BE2C (cell line): ENCODE measurements around the gene RHBDL3.
"Not testable (repeated sequence)": the region's sequence is repeated elsewhere in the genome, so short reads cannot be mapped to it uniquely, and the experiment has no call there.

Source experiments
- DNase-seq: peaks from one replicate; pipeline ENCODE4 v3.0.0-alpha.2; 2020
- H3K27me3 ChIP-seq: fragments of 250-450 bp; sonication (Bioruptor Pico); 2 replicates; pipeline ENCODE4 v1.5.1; 2020; ENCODE audit warnings: mild to moderate bottlenecking
- H3K36me3 ChIP-seq: fragments of 250-450 bp; sonication (Bioruptor Pico); 2 replicates; pipeline ENCODE4 v1.5.1; 2020; ENCODE audit warnings: mild to moderate bottlenecking
- H3K4me1 ChIP-seq: fragments of 250-450 bp; sonication (Bioruptor Pico); 2 replicates; pipeline ENCODE4 v1.5.1; 2020
- H3K4me3 ChIP-seq: 2 replicates; pipeline ENCODE4 v1.5.1; 2011; ENCODE audit warnings: low read depth, low read length
- H3K9me3 ChIP-seq: fragments of 250-450 bp; sonication (Bioruptor Pico); 2 replicates; pipeline ENCODE4 v1.5.1; 2020
- TF ChIP-seq, protein P1 (sequence below): IDR thresholded peaks from 2 replicates; pipeline ENCODE4 v1.5.1; 2012; ENCODE audit warnings: mild to moderate bottlenecking, low read depth, low read length

The RHBDL3 gene

DNA sequence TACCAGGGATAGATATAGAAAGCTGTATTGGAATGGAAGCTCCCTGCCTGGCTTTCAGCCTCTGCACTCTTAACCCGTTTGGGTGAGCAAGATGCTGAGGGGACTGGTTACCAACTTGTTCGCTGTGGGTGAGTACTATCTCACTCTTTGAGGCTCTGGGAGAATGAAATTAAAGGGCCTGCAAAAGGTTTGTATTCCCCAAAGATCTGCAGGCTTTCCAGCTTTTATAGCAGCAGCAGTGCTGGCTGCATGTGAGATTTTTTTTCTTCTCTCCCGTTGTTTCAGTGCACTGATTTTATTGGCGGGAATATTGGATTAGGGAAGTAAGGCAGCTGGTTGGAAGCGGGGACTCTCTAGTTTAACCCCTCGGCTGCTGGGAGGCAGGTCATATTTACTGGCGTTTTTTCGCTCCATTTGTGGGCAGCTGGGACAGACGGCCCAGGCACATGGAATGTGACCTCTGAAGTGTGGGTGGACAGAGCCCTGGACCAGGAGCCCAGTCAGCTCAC lies 45.5 kb downstream of the RHBDL3 start:
- TF ChIP-seq, protein P1, sequence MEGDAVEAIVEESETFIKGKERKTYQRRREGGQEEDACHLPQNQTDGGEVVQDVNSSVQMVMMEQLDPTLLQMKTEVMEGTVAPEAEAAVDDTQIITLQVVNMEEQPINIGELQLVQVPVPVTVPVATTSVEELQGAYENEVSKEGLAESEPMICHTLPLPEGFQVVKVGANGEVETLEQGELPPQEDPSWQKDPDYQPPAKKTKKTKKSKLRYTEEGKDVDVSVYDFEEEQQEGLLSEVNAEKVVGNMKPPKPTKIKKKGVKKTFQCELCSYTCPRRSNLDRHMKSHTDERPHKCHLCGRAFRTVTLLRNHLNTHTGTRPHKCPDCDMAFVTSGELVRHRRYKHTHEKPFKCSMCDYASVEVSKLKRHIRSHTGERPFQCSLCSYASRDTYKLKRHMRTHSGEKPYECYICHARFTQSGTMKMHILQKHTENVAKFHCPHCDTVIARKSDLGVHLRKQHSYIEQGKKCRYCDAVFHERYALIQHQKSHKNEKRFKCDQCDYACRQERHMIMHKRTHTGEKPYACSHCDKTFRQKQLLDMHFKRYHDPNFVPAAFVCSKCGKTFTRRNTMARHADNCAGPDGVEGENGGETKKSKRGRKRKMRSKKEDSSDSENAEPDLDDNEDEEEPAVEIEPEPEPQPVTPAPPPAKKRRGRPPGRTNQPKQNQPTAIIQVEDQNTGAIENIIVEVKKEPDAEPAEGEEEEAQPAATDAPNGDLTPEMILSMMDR, result no peak
- DNase-seq, result peak; percentile 22
- no peaks in the 10 kb centered on the region for H3K36me3 ChIP-seq
- peak overlapping the region; percentile 14; the same call in 1 of the 2 replicates for H3K4me3 ChIP-seq
- H3K27me3 ChIP-seq, result no peaks in the 10 kb centered on the region
- H3K4me1 ChIP-seq, result peaks cover 7% of the 10 kb centered on the region
- no peaks in the 10 kb centered on the region for H3K9me3 ChIP-seq

DNA sequence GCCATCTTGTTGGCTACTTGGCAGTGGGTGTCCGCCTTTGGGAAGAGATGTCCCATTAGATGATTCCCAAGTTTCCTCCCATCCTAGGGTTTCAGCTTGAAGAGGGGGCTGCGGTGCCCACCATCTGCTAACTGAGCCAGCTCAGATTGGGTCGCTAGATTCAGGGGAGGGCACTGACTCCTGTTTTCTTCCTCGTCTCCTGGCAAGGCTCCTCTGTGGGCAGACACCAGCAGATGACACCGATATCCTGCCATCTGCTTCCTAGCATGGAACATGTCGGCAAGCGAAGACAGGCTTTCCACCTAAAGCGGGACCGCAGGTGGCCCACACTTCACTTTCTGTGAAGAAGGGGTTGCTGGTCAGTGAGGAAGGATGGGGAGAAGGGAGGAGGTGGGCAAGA lies 49.0 kb downstream of the RHBDL3 start:
- no peak for DNase-seq
- TF ChIP-seq, protein P1, result no peak
- Histone ChIP-seq H3K4me1 (peaks cover 7% of the 10 kb centered on the region), H3K4me3 (no peak overlapping the region), H3K9me3 (no peaks in the 10 kb centered on the region), H3K27me3 (no peaks in the 10 kb centered on the region), H3K36me3 (no peaks in the 10 kb centered on the region)

DNA sequence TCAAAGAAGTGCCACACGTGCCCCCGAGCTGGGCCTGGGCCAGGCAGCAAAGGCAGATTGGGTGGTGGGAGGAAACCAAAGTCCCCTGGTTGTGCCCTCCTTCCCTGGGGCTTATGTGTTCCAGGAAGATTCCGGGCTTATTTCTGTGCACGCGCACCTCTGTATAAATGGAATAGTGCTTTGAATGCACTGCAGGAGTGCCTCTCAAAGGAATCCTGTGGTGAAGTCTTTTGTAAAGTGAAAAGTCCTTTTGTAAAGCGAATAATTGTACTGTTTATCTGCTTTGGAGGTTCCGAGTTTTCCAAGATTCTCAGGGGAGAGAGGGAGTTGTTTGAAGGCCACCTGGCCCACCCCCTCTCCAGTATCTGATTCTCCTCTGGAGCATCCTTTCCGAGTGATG lies 49.5 kb downstream of the RHBDL3 start:
- DNase-seq, result no peak
- H3K4me1 ChIP-seq, result peaks cover 7% of the 10 kb centered on the region
- no peaks in the 10 kb centered on the region for H3K27me3 ChIP-seq
- no peaks in the 10 kb centered on the region for H3K36me3 ChIP-seq
- TF ChIP-seq, protein P1, result no peak
- no peaks in the 10 kb centered on the region for H3K9me3 ChIP-seq
- no peak overlapping the region for H3K4me3 ChIP-seq

DNA sequence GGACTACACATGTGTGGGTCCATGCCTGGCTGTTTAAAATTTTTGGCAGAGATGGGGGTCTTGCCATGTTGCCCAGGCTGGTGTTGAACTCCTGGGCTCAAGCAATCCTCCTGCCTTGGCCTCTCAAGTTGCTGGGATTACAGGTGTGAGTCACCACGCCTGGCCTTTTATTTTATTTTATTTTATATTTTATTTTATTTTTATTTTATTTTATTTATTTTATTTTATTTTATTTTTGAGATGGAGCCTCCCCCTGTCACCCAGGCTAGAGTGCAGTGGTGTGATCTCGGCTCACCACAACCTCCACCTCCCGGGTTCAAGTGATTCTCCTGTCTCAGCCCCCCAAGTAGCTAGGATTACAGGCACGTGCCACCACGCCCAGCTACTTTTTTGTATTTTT lies 51.0 kb downstream of the RHBDL3 start:
- not testable (repeated sequence) for H3K36me3 ChIP-seq, H3K4me1 ChIP-seq, DNase-seq, H3K9me3 ChIP-seq, H3K4me3 ChIP-seq, H3K27me3 ChIP-seq

DNA sequence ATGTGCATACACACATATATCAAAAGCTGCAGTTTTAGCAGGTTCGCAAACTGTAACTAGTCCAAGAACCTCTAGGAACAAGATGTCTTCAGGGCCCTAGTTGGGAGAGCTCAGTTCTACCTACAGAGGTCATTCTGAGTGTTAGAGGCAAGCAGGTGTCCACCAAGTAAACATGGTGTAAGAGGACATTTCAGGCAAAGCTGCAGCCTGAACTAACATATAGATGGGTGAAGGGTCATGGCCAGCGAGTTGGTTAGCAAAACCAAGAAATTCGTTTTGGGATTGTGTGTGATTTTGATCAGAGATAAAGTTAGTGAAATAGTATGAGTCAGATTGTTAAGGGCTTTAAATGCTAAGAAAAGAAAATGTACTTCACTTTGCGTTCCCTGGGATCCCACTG lies 51.7 kb downstream of the RHBDL3 start:
- TF ChIP-seq, protein P1, result no peak
- Histone ChIP-seq H3K9me3 (no peaks in the 10 kb centered on the region), H3K4me1 (no peaks in the 10 kb centered on the region), H3K36me3 (no peaks in the 10 kb centered on the region), H3K27me3 (no peaks in the 10 kb centered on the region), H3K4me3 (no peak overlapping the region)
- no peak for DNase-seq

DNA sequence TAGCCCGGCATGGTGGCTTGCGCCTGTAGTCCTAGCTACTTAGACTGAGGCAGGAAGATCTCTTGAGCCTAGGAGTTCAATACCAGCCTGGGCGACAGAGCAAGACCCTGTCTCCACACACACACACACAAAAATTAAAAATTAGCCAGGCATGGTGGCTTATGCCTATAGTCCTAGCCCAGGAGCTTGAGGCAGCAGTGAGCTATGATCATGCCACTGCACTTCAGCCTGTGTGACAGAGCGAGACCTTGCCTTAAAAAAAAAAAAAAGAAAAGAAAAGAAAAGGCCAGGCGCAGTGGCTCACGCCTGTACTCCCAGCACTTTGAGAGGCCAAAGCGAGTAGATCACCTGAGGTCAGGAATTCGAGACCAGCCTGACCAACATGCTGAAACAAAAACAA lies 52.4 kb downstream of the RHBDL3 start:
- no peak overlapping the region for H3K4me3 ChIP-seq
- TF ChIP-seq, protein P1, result no peak
- H3K4me1 ChIP-seq, result no peaks in the 10 kb centered on the region
- H3K9me3 ChIP-seq, result no peaks in the 10 kb centered on the region
- no peaks in the 10 kb centered on the region for H3K27me3 ChIP-seq
- DNase-seq, result no peak
- H3K36me3 ChIP-seq, result no peaks in the 10 kb centered on the region

DNA sequence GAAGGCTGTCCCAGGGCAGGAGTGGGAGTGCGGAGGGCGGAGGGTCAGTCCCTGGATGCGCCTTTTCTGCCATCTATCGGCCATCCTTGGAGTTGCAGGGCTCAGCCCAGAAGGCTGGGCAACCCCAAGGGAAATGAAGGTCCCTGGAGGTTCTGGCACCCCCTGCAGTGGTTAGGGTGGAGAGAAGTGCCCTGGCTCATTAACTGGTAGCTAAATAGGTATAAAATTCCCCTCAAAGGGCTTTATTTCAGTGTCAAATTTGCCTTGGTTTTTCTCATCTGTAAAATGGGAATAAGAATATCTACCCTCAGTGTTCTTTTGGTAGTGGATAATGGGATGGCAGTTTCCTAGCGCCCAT lies 53.9 kb downstream of the RHBDL3 start:
- no peak overlapping the region for H3K4me3 ChIP-seq
- no peaks in the 10 kb centered on the region for H3K36me3 ChIP-seq
- no peaks in the 10 kb centered on the region for H3K4me1 ChIP-seq
- TF ChIP-seq, protein P1, result peak; percentile 87
- no peaks in the 10 kb centered on the region for H3K27me3 ChIP-seq
- no peaks in the 10 kb centered on the region for H3K9me3 ChIP-seq
- peak; percentile 75 for DNase-seq

DNA sequence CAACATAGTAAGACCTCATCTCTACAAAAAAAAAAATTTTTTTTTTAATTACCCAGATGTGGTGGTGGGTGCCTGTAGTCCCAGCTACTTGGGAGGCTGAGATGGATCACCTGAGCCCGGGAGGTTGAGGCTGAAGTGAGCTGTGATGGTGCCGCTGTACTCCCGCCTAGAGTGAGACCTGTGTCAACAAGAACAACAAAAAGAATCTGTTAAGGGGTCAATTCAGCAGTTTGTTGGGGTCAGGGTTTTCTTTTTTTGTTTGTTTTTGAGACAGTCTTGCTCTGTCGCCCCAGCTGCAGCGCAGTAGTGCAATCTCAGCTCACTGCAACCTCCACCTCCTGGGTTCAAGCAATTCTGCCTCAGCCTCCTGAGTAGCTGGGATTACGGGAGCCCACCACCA lies 54.4 kb downstream of the RHBDL3 start:
- H3K9me3 ChIP-seq, H3K36me3 ChIP-seq, H3K4me3 ChIP-seq, DNase-seq, H3K27me3 ChIP-seq, H3K4me1 ChIP-seq: not testable (repeated sequence)
